Hepatocyte (in vitro differentiated cells): ENCODE data around the gene BPIFA1. TPM values are rescaled to one million over a fixed set of nuclear protein-coding genes. Genes with fewer than 3 reads are reported as not detected.

Source experiments
- DNase-seq: peaks from one replicate; pipeline ENCODE4 v3.0.0-alpha.2; 2016; ENCODE audit warnings: low spot score
- H2AFZ ChIP-seq: fragments of 200-600 bp; sonication (generic); 2 replicates; pipeline ENCODE4 v1.6.0; 2016; ENCODE audit warnings: antibody characterized with exemption, mild to moderate bottlenecking
- H3K27ac ChIP-seq: fragments of 200-600 bp; sonication (generic); 2 replicates; pipeline ENCODE4 v1.5.1; 2016; ENCODE audit warnings: mild to moderate bottlenecking
- H3K27me3 ChIP-seq: fragments of 200-600 bp; sonication (generic); 2 replicates; pipeline ENCODE4 v1.6.1; 2016
- H3K36me3 ChIP-seq: fragments of 200-600 bp; sonication (generic); replicated peaks from 2 replicates; pipeline ENCODE4 v1.5.1; 2016; ENCODE audit warnings: low read depth; ENCODE audit not compliant: insufficient read depth
- H3K4me1 ChIP-seq: fragments of 200-600 bp; sonication (generic); 2 replicates; pipeline ENCODE4 v1.5.1; 2016; ENCODE audit warnings: mild to moderate bottlenecking, moderate library complexity; ENCODE audit not compliant: insufficient read depth
- H3K4me2 ChIP-seq: fragments of 200-600 bp; sonication (generic); 2 replicates; pipeline ENCODE4 v1.6.0; 2016
- H3K4me3 ChIP-seq: fragments of 200-600 bp; sonication (generic); 2 replicates; pipeline ENCODE4 v1.5.1; 2016; ENCODE audit warnings: mild to moderate bottlenecking
- H3K79me2 ChIP-seq: fragments of 200-600 bp; sonication (generic); 2 replicates; pipeline ENCODE4 v1.6.0; 2017; ENCODE audit warnings: mild to moderate bottlenecking
- H3K9me2 ChIP-seq: fragments of 200-600 bp; sonication (generic); replicated peaks from 2 replicates; pipeline ENCODE4 v1.6.0; 2017; ENCODE audit warnings: mild to moderate bottlenecking; ENCODE audit not compliant: insufficient read depth
- H3K9me3 ChIP-seq: fragments of 200-600 bp; sonication (generic); 2 replicates; pipeline ENCODE4 v1.5.1; 2016; ENCODE audit warnings: low read depth, mild to moderate bottlenecking
- H4K20me1 ChIP-seq: fragments of 200-600 bp; sonication (generic); 2 replicates; pipeline ENCODE4 v1.6.0; 2016; ENCODE audit warnings: mild to moderate bottlenecking; ENCODE audit not compliant: insufficient read depth, poor library complexity, severe bottlenecking
- CTCF ChIP-seq: fragments of 200-600 bp; sonication (generic); IDR thresholded peaks from 2 replicates; pipeline ENCODE4 v1.5.1; 2016; ENCODE audit warnings: antibody characterized with exemption, mild to moderate bottlenecking; ENCODE audit not compliant: poor library complexity
- EZH2 ChIP-seq: fragments of 200-600 bp; sonication (generic); IDR thresholded peaks from 2 replicates; pipeline ENCODE4 v1.6.1; 2016; ENCODE audit warnings: antibody characterized with exemption, mild to moderate bottlenecking, borderline replicate concordance
- EZH2phosphoT487 ChIP-seq: fragments of 200-600 bp; sonication (generic); IDR thresholded peaks from one replicate; pipeline ENCODE4 v1.6.1; 2018; ENCODE audit warnings: antibody characterized with exemption, mild to moderate bottlenecking, low read depth, moderate library complexity; ENCODE audit not compliant: unreplicated experiment, severe bottlenecking
- WGBS: methylation state at CpG from one replicate; pipeline ENCODE4 v1.1.6; 2016; ENCODE audit warnings: low lambda C conversion rate; ENCODE audit errors: missing lambda C conversion rate; 5-methylcytosine and 5-hydroxymethylcytosine counted together
- polyA plus RNA-seq: library from polyadenylated mRNA; unstranded; fragments of >200 nt; fragmentation: Nextera tagmentation; extraction: Ambion mirVana; gene quantifications from 2 replicates; pipeline ENCODE4 v1.2.1, GENCODE V29; 2016
- total RNA-seq: library from RNA; depleted of rRNA; stranded (reverse); fragments of >200 nt; gene quantifications from 2 replicates; pipeline ENCODE4 v1.2.3, GENCODE V29; 2014

Gene BPIFA1
- total and polyA plus RNA-seq, 2 experiments from 2014 or later, result not detected

GRCh38 chr20:33278700-33279099 is 42.9 kb downstream of the BPIFA1 start:
- Histone ChIP-seq H3K4me1 (no peaks in the 10 kb centered on the region), H3K4me3 (no peak overlapping the region), H3K27me3 (peaks cover 5% of the 10 kb centered on the region), H3K79me2 (no peaks in the 10 kb centered on the region), H4K20me1 (no peaks in the 10 kb centered on the region), H3K9me2 (no peaks in the 10 kb centered on the region), H3K27ac (no peak overlapping the region), H3K9me3 (no peaks in the 10 kb centered on the region), H3K36me3 (no peaks in the 10 kb centered on the region), H2AFZ (no peak overlapping the region), H3K4me2 (no peak overlapping the region)
- WGBS, result 87% methylated on average over 3 of the region's 3 CpGs
- no peak for TF ChIP-seq EZH2
- no peak for TF ChIP-seq EZH2phosphoT487
- no peak for TF ChIP-seq CTCF
- no peak for DNase-seq

- Histone ChIP-seq H3K9me2 (no peaks in the 10 kb centered on the region), H4K20me1 (no peaks in the 10 kb centered on the region), H3K4me3 (no peak overlapping the region), H2AFZ (no peak overlapping the region), H3K4me2 (no peak overlapping the region), H3K9me3 (no peaks in the 10 kb centered on the region), H3K79me2 (no peaks in the 10 kb centered on the region), H3K27me3 (peaks cover 7% of the 10 kb centered on the region), H3K4me1 (no peaks in the 10 kb centered on the region), H3K27ac (no peak overlapping the region), H3K36me3 (no peaks in the 10 kb centered on the region)
- 87% methylated on average over 6 of the region's 6 CpGs for WGBS
- no peak for DNase-seq
- TF ChIP-seq EZH2 (no peak), CTCF (no peak), EZH2phosphoT487 (no peak)
These were observed 43.6 kb downstream of the BPIFA1 start for GRCh38 chr20:33279261-33279910.

GRCh38 chr20:33280000-33280680 is 44.3 kb downstream of the BPIFA1 start:
- Histone ChIP-seq H4K20me1 (no peaks in the 10 kb centered on the region), H3K27ac (no peak overlapping the region), H3K36me3 (no peaks in the 10 kb centered on the region), H3K4me1 (no peaks in the 10 kb centered on the region), H3K4me2 (no peak overlapping the region), H2AFZ (no peak overlapping the region), H3K4me3 (no peak overlapping the region), H3K27me3 (peaks cover 13% of the 10 kb centered on the region), H3K9me2 (no peaks in the 10 kb centered on the region), H3K79me2 (no peaks in the 10 kb centered on the region), H3K9me3 (no peaks in the 10 kb centered on the region)
- no peak for DNase-seq
- no peak for TF ChIP-seq EZH2
- no peak for TF ChIP-seq CTCF
- no peak for TF ChIP-seq EZH2phosphoT487
- 90% methylated on average over 9 of the region's 9 CpGs for WGBS
